ENCODE data around the gene HSD17B1.
A peak's percentile ranks its signal among the peaks of the same experiment; 100 is the strongest.
"Not testable (repeated sequence)": the region's sequence is repeated elsewhere in the genome, so short reads cannot be mapped to it uniquely, and the experiment has no call there.

HSD17B1 gene

DNA sequence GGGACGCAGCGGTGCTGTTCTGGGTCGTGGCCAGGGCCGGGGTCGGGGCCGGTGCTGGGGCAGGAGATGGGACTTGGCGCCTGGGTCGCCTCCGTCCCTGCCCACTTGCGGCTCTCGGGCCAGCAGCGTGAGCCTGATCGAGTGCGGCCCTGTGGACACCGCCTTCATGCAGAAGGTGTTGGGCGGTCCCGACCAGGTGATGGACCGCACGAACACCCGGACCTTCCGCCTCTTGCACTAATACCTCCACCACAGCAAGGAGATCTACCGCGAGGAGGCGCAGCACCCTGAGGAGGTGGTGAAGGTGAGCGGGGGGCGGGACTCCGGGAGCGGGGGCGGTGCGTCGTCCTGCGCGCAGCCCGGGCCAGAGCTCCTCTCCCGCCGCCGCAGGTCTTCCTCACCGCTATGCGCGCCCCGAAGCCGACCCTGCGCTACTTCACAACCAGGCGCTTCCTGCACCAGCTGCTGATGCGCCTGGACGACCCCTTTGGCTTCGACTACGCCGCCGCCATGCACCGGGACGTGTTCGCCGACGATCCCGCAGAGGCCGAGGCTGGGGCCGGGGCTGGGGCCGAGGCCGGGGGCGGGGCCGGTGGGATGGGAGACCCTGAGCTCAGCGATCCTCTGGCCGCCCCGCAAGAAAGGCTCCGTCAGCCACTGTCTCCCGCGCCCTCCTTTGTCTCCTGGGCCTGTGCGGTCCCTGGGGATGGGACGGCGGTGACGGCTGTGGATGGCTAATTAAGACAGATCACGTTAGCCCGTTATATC, 4.5 kb upstream of the HSD17B1 start:
- DNase-seq: peak; percentile 76

DNA sequence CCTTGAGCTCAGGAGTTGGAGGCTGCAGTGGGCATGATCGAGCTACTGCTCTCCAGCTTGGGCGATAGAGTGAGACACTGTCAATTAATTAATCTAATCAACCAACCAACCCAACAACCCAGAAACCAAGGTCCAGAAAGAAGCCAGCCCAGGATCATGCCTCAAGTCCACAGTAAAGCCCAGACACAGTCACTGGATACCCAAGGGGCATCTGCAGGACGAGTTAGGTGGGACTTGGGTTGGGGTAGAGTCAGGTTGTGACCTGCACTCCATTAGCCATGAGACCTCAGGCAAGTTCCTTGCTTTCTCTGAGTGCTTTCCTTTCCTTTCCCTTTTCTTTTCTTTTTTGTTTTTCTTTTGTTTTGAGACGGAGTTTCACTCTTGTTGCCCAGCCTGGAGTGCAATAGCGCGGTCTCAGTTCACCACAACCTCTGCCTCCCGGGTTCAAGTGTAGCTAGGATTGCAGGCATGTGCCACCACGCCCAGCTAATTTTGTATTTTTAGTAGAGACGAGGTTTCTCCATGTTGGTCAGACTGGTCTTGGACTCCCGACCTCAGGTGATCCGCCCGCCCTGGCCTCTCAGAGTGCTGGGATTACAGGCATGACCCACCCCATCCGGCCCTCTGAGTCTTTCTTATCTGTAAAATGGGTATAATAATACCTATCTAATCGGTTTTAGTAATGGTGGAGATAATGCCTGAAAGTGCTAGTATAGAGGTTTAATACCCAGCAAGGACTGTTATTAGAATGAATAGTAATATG, 3.5 kb upstream of the HSD17B1 start:
- no peak for DNase-seq

DNA sequence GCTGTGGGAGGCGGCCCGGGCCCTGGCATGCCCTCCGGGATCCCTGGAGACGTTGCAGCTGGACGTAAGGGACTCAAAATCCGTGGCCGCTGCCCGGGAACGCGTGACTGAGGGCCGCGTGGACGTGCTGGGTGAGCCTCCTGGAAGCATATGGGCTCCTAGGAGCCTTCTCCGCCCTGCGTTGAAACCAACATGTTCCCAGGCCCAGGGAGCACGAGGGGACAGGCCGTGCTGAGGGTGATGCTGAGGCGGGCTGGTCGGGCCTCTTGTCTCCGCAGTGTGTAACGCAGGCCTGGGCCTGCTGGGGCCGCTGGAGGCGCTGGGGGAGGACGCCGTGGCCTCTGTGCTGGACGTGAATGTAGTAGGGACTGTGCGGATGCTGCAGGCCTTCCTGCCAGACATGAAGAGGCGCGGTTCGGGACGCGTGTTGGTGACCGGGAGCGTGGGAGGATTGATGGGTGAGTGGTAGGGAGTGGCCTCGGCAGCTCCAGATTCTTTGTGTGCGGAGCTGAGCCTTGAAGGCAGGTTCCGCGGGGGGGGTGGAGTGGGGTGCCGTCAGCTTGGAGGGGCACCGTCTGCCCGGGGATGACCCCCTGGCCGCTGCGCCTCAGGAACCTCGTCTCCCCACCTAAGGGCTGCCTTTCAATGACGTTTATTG, 567 bp downstream of the HSD17B1 start:
- DNase-seq: no peak

DNA sequence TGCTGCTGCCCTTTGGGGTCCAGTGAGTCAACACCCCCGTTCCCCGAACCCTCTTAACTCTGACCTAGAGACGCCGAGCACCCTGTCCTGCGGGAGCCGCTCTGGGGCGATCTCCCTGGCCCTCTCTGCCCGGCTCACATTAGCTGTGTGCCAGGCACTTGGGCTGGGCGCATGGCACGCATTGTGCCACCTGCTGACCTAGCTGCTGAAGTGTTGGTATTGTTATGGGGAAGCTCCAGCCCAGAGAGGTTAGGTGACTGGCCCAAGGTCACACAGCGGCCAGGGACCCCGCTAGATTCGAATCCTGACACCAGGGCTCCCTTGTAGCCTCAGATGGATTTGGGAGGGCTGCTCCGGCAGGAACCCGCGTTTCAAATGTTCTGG, 1.1 kb downstream of the HSD17B1 start:
- no peak for DNase-seq

DNA sequence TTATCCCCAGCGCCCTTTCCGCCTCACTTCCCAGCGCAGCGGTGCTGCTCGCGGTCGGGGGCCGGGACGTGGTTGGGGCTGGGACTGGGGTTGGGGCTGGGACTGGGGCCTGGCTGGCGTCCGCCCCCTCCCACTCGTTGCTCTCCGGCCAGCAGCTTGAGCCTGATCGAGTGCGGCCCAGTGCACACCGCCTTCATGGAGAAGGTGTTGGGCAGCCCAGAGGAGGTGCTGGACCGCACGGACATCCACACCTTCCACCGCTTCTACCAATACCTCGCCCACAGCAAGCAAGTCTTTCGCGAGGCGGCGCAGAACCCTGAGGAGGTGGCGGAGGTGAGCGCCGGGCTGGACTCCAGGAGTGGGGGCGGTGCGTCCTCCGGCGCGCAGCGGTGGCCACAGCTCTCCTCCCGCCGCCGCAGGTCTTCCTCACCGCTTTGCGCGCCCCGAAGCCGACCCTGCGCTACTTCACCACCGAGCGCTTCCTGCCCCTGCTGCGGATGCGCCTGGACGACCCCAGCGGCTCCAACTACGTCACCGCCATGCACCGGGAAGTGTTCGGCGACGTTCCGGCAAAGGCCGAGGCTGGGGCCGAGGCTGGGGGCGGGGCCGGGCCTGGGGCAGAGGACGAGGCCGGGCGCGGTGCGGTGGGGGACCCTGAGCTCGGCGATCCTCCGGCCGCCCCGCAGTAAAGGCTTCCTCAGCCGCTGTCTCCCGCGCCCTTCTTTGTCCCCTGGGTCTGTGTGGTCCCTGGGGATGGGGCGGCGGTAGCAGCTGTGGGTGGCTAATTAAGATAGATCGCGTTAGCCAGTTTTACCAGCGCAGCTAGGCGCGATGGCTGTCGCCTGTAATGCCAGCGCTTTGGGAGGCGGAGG, 1.8 kb downstream of the HSD17B1 start:
- peak; percentile 95 for DNase-seq

DNA sequence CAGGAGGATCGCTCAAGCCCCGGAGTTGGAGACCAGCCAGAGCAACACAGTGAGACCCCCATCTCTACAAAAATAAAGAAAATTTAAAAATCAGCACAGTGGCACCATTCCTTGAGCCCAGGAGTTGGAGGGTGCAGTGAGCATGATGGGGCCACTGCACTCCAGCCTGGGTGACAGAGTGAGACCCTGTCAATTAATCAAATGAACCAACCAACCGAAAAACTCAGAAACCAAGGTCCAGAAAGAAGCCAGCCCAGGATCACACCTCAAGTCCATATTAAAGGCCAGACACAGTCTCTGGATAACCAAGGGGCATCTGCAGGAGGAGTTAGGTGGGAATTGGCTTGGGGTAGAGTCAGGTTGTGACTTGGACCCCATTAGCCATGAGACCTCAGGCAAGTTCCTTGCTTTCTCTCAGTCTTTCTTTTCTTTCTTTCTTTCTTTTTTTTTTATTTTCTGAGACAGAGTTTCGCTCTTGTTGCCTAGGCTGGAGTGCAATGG, 2.4 kb downstream of the HSD17B1 start:
- DNase-seq: no peak

DNA sequence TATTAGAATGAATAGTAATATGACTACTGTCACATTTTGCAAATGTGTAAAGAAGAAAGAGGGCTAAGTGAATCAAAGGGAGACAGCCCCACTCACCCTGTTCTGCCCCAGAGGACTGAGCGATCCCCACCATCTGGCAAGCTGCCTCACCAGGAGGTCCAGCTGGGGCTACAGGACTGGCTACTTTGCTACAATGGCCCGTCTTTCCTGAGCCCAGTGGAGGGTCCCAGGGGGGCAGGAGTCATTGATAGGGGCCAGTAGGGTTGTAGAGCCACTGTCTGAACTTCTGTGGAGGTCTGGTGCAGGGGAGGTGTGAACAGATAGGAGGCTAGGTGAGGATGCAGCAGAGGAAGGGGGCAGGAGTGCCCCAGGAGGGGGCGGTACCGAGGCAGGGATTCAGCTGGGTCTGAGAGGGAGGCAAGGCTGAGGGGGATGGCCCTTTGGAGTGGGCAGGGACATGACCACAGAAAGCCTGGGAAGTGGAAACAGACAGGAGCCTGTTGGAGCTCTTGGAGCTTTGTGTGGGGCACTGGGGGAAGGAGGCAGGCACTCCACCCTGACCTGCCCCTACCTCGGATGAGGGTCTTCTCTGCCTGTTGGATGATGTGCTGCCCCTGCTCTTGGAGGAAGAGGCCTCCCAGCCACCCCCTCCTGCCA, 3.4 kb downstream of the HSD17B1 start:
- not testable (repeated sequence) for DNase-seq

DNA sequence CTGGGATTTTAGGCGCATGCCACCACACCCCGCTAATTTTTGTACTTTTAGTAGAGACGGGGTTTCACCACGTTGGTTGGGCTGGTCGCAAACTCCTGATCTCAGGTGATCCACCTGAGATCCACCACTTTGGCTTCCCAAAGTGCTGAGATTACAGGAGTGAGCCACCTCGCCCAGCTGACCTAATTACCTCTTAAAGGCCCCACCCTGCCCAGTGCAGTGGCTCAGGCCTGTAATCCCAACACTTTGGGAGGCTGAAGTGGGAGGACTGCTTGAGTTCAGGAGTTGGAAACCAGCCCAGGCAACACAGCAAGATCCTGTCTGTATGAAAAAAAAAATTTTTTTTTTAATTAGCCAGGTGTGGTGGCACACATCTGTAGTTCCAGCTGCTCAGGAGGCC, 6.4 kb downstream of the HSD17B1 start:
- DNase-seq: no peak

DNA sequence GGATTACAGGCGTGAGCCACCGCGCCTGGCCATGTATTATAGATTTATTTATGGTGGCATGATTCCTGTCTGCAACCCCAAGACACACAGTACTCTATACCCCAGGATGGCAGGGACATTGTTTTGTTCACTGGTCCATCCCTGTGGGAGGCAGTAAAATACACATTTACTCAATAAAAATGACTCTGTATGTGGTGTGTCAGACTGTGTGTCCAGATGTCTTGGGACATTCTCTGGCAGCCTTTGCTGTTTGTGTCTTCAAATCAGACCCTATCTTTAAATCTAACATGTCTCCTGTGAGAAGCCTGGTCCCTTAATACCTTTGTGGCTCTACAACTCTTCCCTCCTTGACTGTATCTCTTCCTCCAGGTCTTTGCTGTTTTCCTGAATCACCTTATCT, 7.5 kb downstream of the HSD17B1 start:
- DNase-seq: no peak

DNA sequence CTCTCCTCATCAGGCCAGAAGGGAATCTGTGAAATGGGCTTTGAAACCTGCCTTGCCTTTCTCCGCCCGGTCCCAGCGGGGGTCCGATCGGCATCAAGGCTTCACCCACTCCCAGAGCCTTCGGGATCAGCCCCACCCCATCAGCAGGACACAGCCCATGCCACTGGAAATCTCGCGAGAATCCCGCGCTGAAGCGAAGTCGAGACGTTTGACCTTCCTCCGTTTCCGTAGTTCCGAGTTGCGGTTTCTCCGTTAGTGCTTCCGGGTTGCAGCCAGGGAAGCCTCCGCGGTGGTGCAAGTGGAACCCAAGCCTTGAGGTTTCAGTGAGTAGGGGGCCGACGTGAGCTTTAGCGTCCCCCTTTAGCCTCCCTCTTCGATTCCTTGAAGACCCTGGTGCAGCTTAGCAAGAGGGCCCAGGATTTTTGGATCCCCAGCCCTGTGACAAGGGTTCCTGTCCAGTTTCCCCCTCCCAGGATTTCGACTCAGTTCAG, 9.2 kb downstream of the HSD17B1 start, which contains the start of gene COASY:
Gene COASY (plus strand): TSS at position 252 of the 491 bp plus-strand sequence. CDS start 475 bp downstream, outside the sequence.
- DNase-seq: peak; percentile 98

DNA sequence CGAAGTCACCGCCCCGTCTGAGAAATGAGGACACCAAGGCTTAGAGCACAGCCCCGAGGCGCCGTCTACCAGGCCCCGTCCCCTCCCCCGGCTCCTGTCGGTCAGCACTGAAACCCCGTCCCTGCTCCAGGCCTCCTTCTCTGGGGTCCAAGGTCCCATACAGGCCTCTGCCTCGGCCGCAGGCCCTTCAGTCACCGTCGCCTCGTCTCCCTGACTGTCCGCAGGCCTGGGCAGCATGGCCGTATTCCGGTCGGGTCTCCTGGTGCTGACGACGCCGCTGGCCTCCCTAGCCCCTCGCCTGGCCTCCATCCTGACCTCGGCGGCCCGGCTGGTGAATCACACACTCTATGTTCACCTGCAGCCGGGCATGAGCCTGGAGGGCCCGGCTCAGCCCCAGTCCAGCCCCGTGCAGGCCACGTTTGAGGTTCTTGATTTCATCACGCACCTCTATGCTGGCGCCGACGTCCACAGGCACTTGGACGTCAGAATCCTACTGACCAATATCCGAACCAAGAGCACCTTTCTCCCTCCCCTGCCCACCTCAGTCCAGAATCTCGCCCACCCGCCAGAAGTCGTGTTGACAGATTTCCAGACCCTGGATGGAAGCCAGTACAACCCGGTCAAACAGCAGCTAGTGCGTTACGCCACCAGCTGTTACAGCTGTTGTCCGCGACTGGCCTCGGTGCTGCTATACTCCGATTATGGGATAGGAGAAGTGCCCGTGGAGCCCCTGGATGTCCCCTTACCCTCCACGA, 9.8 kb downstream of the HSD17B1 start:
- no peak for DNase-seq

DNA sequence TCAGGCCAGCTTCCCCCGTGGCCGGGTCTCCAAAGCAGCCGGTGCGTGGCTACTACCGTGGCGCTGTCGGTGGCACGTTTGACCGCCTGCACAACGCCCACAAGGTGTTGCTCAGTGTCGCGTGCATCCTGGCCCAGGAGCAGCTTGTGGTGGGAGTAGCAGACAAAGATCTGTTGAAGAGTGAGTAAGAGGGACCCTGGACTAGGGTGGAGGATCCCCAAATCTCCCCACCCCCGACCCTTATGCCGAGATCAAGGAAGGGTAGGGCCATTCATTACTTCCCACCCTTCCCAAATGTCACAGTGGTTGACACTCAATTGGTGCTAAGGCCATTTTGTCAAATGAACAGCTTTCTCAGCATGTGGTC, 10.4 kb downstream of the HSD17B1 start:
- DNase-seq: no peak

DNA sequence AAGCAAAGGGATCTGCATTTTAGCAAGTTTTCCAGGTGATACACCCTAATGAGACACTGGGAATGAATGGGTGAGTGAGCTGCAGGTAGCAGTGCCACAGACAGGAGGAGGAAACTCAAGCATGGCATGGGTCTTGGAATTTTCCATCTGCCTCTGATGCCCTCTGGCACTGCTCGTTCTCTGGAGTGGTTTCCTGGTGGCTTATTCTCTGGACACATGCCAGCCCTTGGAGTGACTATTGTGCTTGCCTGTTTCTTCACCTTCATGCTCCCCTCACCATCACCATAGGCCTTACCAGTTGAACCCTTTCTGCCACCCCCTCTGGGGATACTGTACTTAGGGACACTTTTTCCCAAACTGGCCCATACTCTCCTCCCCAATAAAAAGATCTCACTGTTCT, 10.8 kb downstream of the HSD17B1 start:
- DNase-seq: no peak

DNA sequence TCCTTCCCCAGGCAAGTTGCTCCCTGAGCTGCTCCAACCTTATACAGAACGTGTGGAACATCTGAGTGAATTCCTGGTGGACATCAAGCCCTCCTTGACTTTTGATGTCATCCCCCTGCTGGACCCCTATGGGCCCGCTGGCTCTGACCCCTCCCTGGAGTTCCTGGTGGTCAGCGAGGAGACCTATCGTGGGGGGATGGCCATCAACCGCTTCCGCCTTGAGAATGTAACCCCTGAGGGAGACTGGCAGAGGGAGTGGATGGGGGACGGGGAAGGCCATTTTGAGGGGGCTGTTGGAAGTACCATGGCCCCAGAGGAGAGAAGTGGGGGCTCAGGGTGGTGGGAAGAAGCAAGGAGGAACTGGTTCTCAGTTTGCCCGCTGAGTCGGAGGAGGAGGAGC, 11.2 kb downstream of the HSD17B1 start:
- DNase-seq: no peak

DNA sequence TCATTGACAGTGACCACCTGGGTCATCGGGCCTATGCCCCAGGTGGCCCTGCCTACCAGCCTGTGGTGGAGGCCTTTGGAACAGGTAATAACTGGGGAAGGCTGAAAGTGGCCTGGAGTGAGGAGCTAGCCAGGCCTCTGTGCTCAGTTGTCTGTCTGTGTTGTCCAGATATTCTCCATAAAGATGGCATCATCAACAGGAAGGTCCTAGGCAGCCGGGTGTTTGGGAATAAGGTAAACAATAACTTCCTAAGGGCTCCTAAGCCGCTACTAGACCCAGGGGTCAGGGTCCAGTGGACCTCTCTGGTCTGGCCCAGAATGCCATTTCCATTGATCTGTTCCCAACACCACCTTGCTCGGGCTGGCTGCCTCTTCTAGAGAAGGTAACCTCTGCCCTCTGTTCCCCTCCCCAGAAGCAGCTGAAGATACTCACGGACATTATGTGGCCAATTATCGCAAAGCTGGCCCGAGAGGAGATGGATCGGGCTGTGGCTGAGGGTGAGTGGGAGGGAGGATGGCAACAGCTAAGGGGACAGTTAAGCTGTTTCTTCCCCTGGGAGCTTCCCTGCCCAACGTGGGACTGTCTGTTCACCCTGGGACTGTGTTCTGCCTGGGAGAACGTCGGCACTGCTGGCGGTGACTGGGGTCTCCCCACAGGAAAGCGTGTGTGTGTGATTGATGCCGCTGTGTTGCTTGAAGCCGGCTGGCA, 12.2 kb downstream of the HSD17B1 start:
- no peak for DNase-seq

DNA sequence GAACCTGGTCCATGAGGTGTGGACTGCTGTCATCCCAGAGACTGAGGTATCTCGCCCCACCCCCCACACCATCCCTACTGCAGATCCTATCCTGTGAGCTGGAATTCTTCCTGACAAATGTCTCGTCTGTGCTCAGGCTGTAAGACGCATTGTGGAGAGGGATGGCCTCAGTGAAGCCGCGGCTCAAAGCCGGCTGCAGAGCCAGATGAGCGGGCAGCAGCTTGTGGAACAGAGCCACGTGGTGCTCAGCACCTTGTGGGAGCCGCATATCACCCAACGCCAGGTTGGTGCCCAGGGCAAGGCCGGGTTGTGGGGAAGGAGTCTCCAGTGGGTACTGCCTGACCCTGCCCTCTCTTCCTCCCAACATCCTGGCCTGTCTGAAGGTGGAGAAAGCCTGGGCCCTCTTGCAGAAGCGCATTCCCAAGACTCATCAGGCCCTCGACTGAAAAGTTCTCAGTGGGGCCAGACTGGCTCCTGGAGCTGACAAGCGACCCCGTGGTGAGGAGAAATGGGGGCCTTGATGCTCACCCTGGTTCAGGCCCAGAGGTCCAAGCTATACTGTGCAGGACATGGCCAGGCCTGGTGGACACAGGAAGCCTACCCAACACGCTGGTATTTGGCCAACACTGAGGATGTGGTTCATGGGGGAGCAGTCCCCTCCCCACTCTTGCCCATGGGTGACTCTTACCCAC, 12.9 kb downstream of the HSD17B1 start:
- DNase-seq: no peak

DNA sequence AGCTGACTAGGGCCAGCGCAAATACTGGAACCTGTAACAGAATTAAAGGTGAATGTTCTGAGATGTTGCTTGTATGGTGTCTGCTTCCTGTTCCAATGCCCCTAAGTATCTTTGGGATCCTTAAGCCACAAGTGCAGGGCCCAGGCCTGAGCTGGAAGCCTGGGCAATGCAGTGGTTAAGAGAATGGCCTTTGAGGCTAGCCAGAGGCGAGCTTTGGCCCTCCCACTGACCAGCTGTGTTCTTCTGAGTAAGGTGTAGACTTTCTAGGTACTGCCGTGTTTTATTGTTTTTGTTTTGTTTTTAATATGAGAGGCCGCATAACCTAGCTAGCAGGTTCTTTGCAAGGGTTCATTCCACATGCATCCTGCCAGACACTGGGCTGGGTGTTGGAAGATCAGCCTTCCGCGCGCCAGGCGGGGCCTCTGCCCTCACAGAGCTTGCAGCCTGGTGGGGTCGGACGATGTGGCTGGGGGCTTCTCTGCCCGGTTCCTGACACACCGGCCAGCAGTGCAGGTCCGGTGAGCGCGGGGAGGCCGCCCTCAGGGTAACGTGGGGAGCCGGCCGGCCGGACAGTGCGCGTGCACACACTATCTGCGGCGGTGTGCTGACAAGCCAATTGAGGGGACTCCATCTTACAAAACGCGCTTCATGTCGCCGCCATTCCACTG, 13.6 kb downstream of the HSD17B1 start:
- no peak for DNase-seq

DNA sequence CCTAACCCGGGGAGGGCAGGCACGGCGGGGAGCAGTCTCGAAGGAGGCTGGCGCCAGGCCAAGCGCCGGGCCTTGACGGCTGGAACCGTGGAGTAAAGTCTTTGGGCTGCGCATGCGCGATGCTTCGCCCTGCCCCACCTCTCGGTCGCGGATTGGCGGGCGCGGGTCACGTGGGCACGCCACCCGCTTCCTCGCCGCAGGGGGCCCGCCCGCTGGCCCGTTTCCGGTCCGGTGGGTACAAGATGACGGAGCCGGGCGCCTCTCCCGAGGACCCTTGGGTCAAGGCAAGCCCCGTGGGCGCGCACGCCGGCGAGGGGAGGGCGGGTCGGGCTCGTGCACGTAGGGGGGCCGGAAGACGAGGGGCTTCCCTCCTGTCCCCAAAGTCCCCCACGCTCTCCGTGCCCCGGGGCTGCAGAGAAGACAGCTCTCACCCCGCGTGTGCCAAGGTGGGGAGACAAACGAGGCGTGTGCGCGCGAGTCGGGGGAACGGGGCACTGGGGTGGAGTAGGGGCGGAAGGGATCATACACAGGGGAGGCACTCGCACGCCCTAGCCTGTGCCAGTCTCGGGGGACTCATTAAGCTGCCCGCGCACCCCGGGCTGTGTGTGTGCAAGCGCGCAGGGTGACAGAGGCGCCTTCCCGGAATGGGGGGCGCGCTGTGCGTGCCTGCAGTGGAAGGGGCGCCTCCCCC, 14.3 kb downstream of the HSD17B1 start, which contains the start of gene MLX:
Gene MLX (plus strand): TSS at position 218 of the 691 bp plus-strand sequence. CDS start 25 bp downstream, at position 243.
- peak; percentile 95 for DNase-seq
